ENCODE data around the gene SLC44A4. TPM values are rescaled to one million over a fixed set of nuclear protein-coding genes. Genes with fewer than 3 reads are reported as not detected.
"Not testable (repeated sequence)": the region's sequence is repeated elsewhere in the genome, so short reads cannot be mapped to it uniquely, and the experiment has no call there.

SLC44A4 gene
- total RNA-seq, 1 donor from 2014 or later: 53.7 TPM

DNA sequence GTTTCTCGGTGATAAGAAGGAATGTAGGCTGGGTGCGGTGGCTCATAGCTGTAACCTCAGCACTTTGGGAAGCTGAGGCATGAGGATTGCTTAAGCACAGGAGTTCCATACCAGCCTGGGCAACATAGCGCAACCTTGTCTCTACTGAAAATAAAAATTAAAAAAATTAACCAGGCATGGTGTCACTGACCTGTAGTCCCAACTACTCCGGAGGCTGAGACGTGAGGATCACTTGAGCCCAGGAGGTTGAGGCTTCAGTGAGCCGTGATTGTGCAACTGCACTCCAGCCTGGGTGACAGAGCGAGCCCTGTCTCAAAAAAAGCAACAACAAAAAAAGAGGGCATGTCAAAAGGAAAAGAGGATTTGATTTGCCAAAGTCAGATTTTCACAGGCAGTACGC is 20.1 kb downstream of the SLC44A4 start:
- H3K36me3 ChIP-seq: peaks cover 48% of the 10 kb centered on the region

DNA sequence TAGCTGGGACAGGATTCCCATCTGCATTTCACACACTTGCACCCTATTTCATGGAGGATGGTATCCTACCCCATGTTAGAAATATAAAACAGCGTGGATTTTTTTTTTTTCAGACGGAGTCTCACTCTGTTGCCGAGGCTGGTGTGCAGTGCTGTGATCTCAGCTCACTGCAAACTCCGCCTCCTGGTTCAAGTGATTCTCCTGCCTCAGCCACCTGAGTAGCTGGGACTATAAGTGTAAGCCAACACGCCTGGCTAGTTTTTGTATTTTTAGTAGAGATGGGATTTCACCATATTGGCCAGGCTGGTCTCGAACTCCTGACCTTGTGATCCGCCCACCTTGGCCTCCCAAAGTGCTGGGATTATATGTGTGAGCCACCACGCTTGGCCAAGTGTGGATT is 21.0 kb downstream of the SLC44A4 start:
- Histone ChIP-seq H3K36me3 (peaks cover 48% of the 10 kb centered on the region), H3K4me1 (peaks cover 11% of the 10 kb centered on the region)
- H3K9me3 ChIP-seq; DNase-seq; H3K4me3 ChIP-seq; H3K27me3 ChIP-seq (ENCODE audit: low read depth); ATAC-seq; intact Hi-C loops (cut with DNase I); H3K27ac ChIP-seq: not testable (repeated sequence)

More for the DNA sequence above, 20.1 kb downstream of the SLC44A4 start:
- Histone ChIP-seq H3K27me3 (ENCODE audit: low read depth) (no peaks in the 10 kb centered on the region), H3K4me3 (no peak overlapping the region), H3K4me1 (peaks cover 17% of the 10 kb centered on the region), H3K9me3 (no peaks in the 10 kb centered on the region), H3K27ac (no peak overlapping the region)
- DNase-seq (no peak), ATAC-seq (no peak)
- TF ChIP-seq, protein P1, sequence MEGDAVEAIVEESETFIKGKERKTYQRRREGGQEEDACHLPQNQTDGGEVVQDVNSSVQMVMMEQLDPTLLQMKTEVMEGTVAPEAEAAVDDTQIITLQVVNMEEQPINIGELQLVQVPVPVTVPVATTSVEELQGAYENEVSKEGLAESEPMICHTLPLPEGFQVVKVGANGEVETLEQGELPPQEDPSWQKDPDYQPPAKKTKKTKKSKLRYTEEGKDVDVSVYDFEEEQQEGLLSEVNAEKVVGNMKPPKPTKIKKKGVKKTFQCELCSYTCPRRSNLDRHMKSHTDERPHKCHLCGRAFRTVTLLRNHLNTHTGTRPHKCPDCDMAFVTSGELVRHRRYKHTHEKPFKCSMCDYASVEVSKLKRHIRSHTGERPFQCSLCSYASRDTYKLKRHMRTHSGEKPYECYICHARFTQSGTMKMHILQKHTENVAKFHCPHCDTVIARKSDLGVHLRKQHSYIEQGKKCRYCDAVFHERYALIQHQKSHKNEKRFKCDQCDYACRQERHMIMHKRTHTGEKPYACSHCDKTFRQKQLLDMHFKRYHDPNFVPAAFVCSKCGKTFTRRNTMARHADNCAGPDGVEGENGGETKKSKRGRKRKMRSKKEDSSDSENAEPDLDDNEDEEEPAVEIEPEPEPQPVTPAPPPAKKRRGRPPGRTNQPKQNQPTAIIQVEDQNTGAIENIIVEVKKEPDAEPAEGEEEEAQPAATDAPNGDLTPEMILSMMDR (IDR thresholded peaks at IDR 0.05): no peak
- intact Hi-C loops (cut with DNase I): no loop called here

DNA sequence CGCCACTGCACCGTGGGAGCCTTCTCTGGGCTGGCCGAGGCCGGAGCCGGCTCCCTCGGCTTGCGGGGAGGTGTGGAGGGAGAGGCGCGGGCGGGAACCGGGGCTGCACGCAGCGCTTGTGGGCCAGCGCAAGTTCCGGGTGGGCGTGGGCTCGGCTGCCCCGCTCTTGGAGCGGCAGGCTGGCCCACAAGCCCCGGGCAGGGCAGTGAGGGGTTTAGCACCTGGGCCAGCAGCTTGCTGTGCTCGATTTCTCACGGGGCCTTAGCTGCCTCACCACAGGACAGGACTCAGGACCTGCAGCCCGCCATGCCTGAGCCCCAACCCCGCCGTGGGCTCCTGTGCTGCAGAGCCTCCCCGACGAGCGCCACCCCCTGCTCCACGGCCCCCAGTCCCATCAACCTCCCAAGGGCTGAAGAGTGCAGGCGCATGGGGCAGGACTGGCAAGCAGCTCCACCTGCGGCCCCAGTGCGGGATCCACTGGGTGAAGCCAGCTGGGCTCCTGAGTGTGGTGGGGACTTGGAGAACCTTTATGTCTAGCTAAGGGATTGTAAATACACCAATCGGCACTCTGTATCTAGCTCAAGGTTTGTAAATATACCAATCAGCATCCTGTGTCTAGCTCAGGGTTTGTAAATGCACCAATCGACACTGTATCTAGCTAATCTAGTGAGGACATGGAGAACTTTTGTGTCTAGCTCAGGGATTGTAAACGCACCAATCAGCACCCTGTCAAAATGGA is 26.6 kb downstream of the SLC44A4 start:
- not testable (repeated sequence) for DNase-seq

GRCh38 chr6:31851485-31851832 is 27.3 kb downstream of the SLC44A4 start:
- TF ChIP-seq, protein P1 (IDR thresholded peaks at IDR 0.05): no peak
- Histone ChIP-seq H3K4me1 (no peaks in the 10 kb centered on the region), H3K27me3 (ENCODE audit: low read depth) (no peaks in the 10 kb centered on the region), H3K9me3 (no peaks in the 10 kb centered on the region), H3K36me3 (no peaks in the 10 kb centered on the region), H3K27ac (no peak overlapping the region), H3K4me3 (no peak overlapping the region)
- intact Hi-C loops (cut with DNase I): no loop called here
- no peak for ATAC-seq
- no peak for DNase-seq

More for the DNA sequence above, 26.6 kb downstream of the SLC44A4 start:
- H3K36me3 ChIP-seq; H3K9me3 ChIP-seq; H3K27ac ChIP-seq; H3K4me3 ChIP-seq; intact Hi-C loops (cut with DNase I); ATAC-seq; H3K27me3 ChIP-seq (ENCODE audit: low read depth); H3K4me1 ChIP-seq: not testable (repeated sequence)

GRCh38 chr6:31850765-31851484 is 27.9 kb downstream of the SLC44A4 start:
- H3K9me3 ChIP-seq: no peaks in the 10 kb centered on the region
- no peak overlapping the region for H3K4me3 ChIP-seq
- DNase-seq (no peak), ATAC-seq (no peak)
- intact Hi-C loops (cut with DNase I): no loop called here
- H3K4me1 ChIP-seq: no peaks in the 10 kb centered on the region
- no peaks in the 10 kb centered on the region for H3K36me3 ChIP-seq
- H3K27ac ChIP-seq: no peak overlapping the region
- TF ChIP-seq, protein P1 (IDR thresholded peaks at IDR 0.05): no peak
- H3K27me3 ChIP-seq (ENCODE audit: low read depth): no peaks in the 10 kb centered on the region

- no peak overlapping the region for H3K27ac ChIP-seq
- H3K36me3 ChIP-seq: no peaks in the 10 kb centered on the region
- H3K9me3 ChIP-seq: no peaks in the 10 kb centered on the region
- DNase-seq: no peak
- H3K4me3 ChIP-seq: no peak overlapping the region
- no peaks in the 10 kb centered on the region for H3K27me3 ChIP-seq (ENCODE audit: low read depth)
- no peak for ATAC-seq
- intact Hi-C loops (cut with DNase I): no loop called here
- no peaks in the 10 kb centered on the region for H3K4me1 ChIP-seq
- TF ChIP-seq, protein P1 (IDR thresholded peaks at IDR 0.05): no peak
Observed at GRCh38 chr6:31847276-31847978, 31.4 kb downstream of the SLC44A4 start.
